Tibial nerve (tissue), 4 donors: ENCODE data around the gene APH1B.

Source experiments
- EP300 ChIP-seq, 2 donors: sonication (generic); formaldehyde crosslinking; IDR thresholded peaks; one replicate each; pipeline ENCODE4 v1.6.1; 2017; ENCODE audit warnings: antibody characterized with exemption in 2 of 2, mild to moderate bottlenecking in 1 of 2
- POLR2A ChIP-seq, 2 donors: fragments of 450-650 bp; IDR thresholded peaks; one replicate each; pipeline ENCODE4 v1.6.1; 2017; ENCODE audit warnings: antibody characterized with exemption in 2 of 2, mild to moderate bottlenecking in 2 of 2, moderate library complexity in 2 of 2
- TF ChIP-seq, protein P1 (sequence below), 5 experiments: fragments of 200-600 bp in 3 of 5; fragments of 450-650 bp in 2 of 5; sonication (generic) in 3 of 5; IDR thresholded peaks; one replicate each; pipeline ENCODE4 v1.5.1; 2016 to 2019; ENCODE audit warnings: antibody characterized with exemption in 5 of 5, mild to moderate bottlenecking in 3 of 5, moderate library complexity in 2 of 5

DNA sequence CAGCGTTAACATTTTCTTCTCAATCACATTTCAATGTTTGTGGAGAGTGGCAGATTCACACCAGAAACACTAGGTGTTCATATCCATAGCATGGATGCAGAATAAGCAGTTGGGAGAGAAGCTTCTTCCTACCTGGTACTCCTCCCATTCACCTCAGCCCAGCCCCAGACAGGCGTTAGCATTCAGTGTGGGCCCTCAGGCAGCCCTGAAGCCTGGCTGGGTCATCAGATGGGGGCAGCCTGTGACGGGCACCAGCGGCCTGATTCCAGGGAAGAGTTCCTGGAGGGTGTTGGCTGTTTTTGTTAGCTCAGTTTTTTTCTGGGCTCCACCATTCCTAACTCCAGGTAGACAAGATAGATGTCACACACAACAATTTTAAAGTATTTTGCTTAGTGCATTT, 31.1 kb downstream of the APH1B start:
- TF ChIP-seq, protein P1, sequence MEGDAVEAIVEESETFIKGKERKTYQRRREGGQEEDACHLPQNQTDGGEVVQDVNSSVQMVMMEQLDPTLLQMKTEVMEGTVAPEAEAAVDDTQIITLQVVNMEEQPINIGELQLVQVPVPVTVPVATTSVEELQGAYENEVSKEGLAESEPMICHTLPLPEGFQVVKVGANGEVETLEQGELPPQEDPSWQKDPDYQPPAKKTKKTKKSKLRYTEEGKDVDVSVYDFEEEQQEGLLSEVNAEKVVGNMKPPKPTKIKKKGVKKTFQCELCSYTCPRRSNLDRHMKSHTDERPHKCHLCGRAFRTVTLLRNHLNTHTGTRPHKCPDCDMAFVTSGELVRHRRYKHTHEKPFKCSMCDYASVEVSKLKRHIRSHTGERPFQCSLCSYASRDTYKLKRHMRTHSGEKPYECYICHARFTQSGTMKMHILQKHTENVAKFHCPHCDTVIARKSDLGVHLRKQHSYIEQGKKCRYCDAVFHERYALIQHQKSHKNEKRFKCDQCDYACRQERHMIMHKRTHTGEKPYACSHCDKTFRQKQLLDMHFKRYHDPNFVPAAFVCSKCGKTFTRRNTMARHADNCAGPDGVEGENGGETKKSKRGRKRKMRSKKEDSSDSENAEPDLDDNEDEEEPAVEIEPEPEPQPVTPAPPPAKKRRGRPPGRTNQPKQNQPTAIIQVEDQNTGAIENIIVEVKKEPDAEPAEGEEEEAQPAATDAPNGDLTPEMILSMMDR (IDR thresholded peaks at IDR 0.05): no peak
- TF ChIP-seq POLR2A (IDR thresholded peaks at IDR 0.05): no peak
- TF ChIP-seq EP300 (IDR thresholded peaks at IDR 0.05): no peak
